SJCRH30 (cell line): ENCODE measurements around the gene HSF5. TPM values are rescaled to one million over a fixed set of nuclear protein-coding genes. Genes with fewer than 3 reads are reported as not detected.

Experiments
- DNase-seq, 2 experiments: peaks; one replicate each; pipeline ENCODE4 v3.0.0-alpha.2; 2015 to 2020
- H3K27ac ChIP-seq: fragments of 250-450 bp; sonication (Bioruptor Pico); 2 replicates; pipeline ENCODE4 v1.5.1; 2020; ENCODE audit warnings: mild to moderate bottlenecking, moderate library complexity
- H3K27me3 ChIP-seq: fragments of 250-450 bp; sonication (Bioruptor Pico); 2 replicates; pipeline ENCODE4 v1.5.1; 2020; ENCODE audit warnings: mild to moderate bottlenecking, moderate library complexity
- H3K36me3 ChIP-seq: fragments of 250-450 bp; sonication (Bioruptor Pico); 2 replicates; pipeline ENCODE4 v1.5.1; 2020; ENCODE audit warnings: mild to moderate bottlenecking, moderate library complexity
- H3K4me1 ChIP-seq: fragments of 250-450 bp; sonication (Bioruptor Pico); 2 replicates; pipeline ENCODE4 v1.5.1; 2020; ENCODE audit warnings: mild to moderate bottlenecking, moderate library complexity
- H3K4me3 ChIP-seq: fragments of 250-450 bp; sonication (Bioruptor Pico); 2 replicates; pipeline ENCODE4 v1.5.1; 2020; ENCODE audit warnings: mild to moderate bottlenecking, moderate library complexity
- H3K9me3 ChIP-seq: fragments of 250-450 bp; sonication (Bioruptor Pico); replicated peaks from 2 replicates; pipeline ENCODE4 v1.5.1; 2020; ENCODE audit warnings: mild to moderate bottlenecking, moderate library complexity
- total RNA-seq: library from RNA; depleted of rRNA; stranded (reverse); fragments of >200 nt; shearing (Covaris generic); gene quantifications from 2 replicates; pipeline ENCODE4 v1.2.3, GENCODE V29; 2014; rRNA removed

HSF5 gene
- total RNA-seq, 1 experiment from 2014 or later: not detected

GRCh38 chr17:58373003-58373402 is 115.2 kb downstream of the HSF5 start:
- Histone ChIP-seq H3K4me1 (no peaks in the 10 kb centered on the region), H3K27ac (no peak overlapping the region), H3K4me3 (no peak overlapping the region), H3K27me3 (0 out of 2 replicates have a peak, but pooled peaks cover 3% of the 10 kb centered on the region), H3K36me3 (no peaks in the 10 kb centered on the region), H3K9me3 (no peaks in the 10 kb centered on the region)
- DNase-seq: no peak

- Histone ChIP-seq H3K4me3 (no peak overlapping the region), H3K4me1 (no peaks in the 10 kb centered on the region), H3K36me3 (no peaks in the 10 kb centered on the region), H3K27me3 (0 out of 2 replicates have a peak, but pooled peaks cover 3% of the 10 kb centered on the region), H3K27ac (no peak overlapping the region), H3K9me3 (no peaks in the 10 kb centered on the region)
- DNase-seq: no peak
These were observed 116.8 kb downstream of the HSF5 start for GRCh38 chr17:58371300-58371950.

GRCh38 chr17:58370716-58371115 is 117.5 kb downstream of the HSF5 start:
- H3K27me3 ChIP-seq: 0 out of 2 replicates have a peak, but pooled peaks cover 3% of the 10 kb centered on the region
- H3K4me1 ChIP-seq: no peaks in the 10 kb centered on the region
- no peaks in the 10 kb centered on the region for H3K9me3 ChIP-seq
- H3K4me3 ChIP-seq: no peak overlapping the region
- DNase-seq: no peak
- H3K36me3 ChIP-seq: no peaks in the 10 kb centered on the region
- no peak overlapping the region for H3K27ac ChIP-seq

GRCh38 chr17:58370309-58370708 is 117.9 kb downstream of the HSF5 start:
- DNase-seq: no peak
- no peaks in the 10 kb centered on the region for H3K4me1 ChIP-seq

More at GRCh38 chr17:58370309-58370708, 117.9 kb downstream of the HSF5 start:
- H3K36me3 ChIP-seq: no peaks in the 10 kb centered on the region
- H3K4me3 ChIP-seq: no peak overlapping the region
- no peaks in the 10 kb centered on the region for H3K9me3 ChIP-seq
- 0 out of 2 replicates have a peak, but pooled peaks cover 3% of the 10 kb centered on the region for H3K27me3 ChIP-seq
- H3K27ac ChIP-seq: no peak overlapping the region

Other genes starting within 250 kb of the HSF5 start
- gene LPO, start 249.8 kb downstream of the HSF5 start, total RNA-seq: not detected in 2 replicates
- 5.2 and 6.4 TPM in 2 replicates for gene MPO, start 207.5 kb downstream of the HSF5 start, total RNA-seq
- 0.53 and 0.58 TPM in 2 replicates for gene TSPOAP1, start 159.6 kb downstream of the HSF5 start, total RNA-seq
- gene SUPT4H1, start 136.2 kb downstream of the HSF5 start, total RNA-seq: 61.2 and 61.3 TPM in 2 replicates
- gene RNF43, start 70.9 kb downstream of the HSF5 start, total RNA-seq: not detected in 2 replicates
- 37.3 and 42.2 TPM in 2 replicates for gene MTMR4, start 26.2 kb upstream of the HSF5 start, total RNA-seq
- gene TEX14, start 203.6 kb upstream of the HSF5 start, total RNA-seq: 2.4 and 3.4 TPM in 2 replicates
- 71.5 and 91.2 TPM in 2 replicates for gene RAD51C, start 204.2 kb upstream of the HSF5 start, total RNA-seq